T1000 (cell line): ENCODE results near the gene NTM.

Source experiments
- DNase-seq: peaks from one replicate; lab custom pipeline; 2025; ENCODE audit warnings: mixed read lengths; lab: John Stamatoyannopoulos, UW

Gene NTM

DNA sequence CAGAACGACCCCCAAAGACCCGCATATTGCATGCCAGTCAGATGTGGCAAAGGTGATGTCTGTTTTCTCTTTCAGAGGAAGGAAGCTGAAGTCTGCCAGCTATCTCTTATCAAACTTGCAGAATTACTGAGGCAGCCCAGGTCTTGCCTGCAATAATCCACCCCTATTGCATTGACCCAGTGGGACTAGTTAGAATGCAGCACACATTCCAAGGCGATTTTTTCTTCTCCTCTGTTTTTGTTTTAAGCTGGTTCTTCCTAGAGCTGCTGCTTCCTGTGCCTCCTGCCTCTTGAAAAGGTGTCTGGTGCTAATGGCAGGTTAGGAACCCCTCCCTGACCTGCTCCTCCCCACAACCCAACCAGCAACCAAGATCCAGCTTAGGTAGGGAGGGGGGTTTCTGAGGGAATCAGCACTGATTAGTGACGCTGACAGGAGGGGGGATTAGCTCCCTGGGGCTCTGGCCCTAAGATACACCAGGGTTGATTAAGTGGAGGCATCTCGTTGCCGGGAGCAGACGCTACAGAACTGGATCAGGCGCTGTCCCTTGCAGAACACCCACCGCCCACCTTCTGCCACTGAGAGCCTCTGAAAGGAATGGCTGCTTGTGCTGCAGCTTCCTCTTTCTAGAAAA, 2.8 kb downstream of the NTM start:
- DNase-seq = no peak

DNA sequence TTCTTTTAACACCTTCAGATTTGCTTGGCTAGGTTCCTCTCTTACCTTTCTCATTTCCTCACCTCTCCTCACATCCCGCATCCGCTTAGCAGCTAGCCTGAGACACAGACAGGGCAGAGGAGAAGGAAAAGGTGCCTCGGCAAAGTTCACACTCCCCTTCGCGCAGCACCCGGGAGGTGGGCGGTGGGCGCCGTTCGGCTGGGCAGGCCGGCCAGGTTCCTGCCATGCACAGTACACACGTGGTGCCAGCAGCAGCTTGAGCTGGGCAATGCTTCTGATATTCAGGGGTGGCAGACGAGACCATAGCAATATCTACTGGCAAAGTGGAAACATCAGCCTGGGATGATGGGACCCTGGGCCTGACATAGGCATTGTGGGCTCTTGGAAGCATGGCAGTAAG, 3.3 kb downstream of the NTM start:
- DNase-seq = no peak

DNA sequence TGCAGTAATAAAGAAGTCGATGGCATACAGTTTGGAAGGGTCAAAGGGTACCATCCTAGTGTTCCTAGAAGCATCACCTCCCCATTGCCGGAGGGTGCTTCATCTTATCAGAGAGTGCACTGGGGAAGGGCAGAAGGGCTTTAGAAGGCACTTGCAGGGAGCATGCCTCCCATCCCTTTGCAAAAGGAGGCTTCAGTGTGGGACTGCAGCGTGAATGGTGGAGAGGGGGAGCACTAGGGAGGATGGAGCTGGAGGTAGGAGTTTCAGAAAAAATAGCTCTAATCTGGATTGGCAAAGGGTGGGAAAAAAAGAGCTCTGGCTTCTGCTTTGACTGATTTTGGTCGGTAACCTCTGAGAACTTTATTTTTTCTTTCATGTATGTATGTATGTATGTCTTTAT, 5.0 kb downstream of the NTM start:
- no peak for DNase-seq

DNA sequence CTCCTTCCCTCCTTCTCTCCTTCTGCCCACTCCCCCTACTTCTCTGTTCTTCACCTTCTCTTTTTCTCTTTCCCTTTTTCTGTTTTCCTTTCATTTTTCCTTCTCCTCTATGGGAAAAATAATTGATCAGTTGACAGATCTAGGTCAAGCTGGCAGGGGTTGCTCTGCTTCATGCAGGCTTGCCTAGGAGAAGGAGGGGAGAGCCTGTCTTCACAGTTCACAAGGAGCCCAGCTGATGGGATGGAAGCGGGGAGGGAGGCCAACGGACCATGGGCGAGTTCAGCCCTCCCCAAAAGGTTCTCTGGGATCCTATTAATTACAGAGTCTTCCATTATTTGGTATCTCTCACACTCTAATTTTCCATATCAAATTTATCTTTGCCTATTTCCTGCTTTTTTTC, 5.5 kb downstream of the NTM start:
- DNase-seq = no peak

DNA sequence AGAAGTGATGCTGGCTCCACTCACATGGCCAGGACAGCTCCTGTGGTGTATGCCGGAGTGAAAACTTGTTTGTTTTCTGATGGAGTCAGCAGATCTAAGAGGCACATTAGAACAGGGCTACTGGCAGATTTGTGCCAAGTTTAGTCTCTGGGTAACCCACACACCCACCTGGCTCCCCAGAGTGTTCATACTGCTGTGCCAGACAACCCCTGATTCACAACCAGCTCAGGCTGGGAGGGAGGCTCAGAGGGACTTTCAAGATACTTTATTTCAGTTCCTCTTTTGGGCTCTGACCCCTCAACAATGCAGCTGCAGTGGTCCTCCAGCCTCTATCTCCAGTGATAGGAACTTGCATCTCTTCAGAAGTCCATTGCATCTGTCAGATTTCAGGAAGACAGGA, 8.5 kb downstream of the NTM start:
- DNase-seq = no peak

DNA sequence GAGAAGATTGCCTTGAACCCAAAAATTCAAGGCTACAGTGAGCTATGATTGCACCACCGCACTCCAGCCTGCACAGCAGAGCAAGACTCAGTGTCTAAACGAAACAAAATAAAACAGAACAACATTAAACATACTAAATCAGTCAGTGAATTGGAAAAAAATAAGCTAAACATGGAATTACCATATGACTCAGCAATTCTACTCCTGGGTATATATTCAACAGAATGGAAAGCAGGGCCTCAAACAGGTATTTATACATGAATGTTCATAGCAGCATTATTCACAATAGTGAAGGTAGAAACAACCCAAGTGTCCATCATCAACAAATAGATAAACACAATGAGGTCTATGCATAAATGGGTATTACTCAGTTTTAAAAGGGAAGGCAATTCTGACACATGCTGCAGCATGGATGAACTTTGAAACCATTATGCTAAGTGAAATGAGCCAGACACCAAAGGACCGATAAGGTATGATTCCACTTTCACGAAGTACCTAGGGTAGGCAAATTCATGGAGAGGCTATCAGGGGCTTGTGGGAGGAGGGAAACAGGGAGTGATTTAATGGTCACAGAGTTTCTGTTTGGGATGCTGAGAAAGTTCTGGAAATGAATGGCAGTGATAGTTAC, 15.5 kb downstream of the NTM start:
- DNase-seq = no peak

DNA sequence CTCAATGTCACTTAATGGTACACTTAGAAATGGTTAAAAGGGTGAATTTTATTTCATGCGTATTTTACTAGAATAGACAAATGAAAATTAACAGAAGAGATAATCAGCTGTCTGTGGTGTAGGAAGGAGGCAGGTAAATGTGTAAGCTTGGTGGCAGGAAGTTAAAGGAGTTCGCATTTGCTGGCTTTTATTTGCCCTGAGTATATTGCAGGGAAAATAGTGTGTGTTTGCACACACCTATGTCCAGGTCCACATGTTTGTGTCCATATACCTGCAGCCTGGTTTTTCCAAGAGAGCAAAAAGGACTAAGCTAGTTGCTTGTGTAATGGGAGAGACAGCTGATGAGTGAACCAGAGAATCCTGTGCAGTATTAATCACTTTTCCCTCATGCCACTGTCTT, 16.0 kb downstream of the NTM start:
- DNase-seq = no peak

DNA sequence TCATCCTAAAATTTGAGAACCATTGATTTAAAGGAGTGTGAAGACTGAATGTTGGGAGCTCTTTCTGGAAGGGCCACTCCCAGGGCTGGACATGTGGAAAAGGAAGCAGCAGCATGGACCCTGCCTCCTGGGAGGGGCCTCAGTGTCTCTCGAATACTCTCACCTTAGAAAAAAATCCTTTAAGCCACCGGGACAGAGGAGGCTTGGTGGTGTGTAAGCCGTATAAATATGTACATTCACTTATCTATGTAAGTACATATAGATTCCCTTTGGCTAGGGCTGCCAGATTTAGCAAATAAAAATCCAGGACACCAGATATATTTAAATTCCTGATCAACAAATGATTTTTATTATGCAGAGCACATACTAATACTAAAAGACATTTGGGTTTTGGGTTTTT, 17.6 kb downstream of the NTM start:
- DNase-seq = no peak

DNA sequence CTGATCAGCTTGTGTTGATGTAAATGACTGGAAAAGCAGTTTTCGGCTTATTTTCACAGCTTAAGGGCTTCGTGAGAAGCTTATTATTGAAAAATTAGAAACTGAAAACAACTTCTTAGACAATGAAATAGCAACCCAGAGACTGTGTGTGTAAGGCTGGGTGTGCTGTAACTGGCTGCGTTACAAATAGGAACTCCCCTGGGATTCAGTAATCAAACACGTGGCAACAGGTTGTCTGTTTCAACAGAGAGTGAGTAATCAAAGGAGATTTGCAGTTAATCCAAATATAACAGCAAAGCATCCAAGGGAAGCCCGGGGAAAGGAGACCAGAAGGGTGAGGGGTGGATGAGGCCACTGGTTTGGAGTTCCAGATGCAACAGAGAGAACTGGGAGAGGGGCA, 19.2 kb downstream of the NTM start:
- DNase-seq = no peak

DNA sequence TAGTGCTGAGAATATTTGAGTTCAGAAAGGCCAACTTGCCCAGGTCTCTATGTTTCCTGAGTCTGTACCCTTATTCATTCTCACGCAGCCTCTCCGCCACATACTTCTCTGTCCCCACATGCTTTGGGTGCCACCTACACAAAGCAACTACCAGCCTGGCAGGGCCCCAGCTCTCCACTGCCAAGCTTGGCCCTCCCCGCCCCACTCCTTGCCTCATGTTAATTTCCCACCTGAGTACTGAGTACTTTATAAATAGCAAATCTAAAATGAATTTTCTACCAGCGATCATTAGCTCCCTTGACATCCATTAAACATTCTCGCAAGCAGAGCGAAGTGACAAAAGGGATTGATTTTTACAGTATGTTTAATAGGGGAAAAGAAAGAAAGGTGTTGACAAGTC, 20.8 kb downstream of the NTM start:
- DNase-seq = no peak

DNA sequence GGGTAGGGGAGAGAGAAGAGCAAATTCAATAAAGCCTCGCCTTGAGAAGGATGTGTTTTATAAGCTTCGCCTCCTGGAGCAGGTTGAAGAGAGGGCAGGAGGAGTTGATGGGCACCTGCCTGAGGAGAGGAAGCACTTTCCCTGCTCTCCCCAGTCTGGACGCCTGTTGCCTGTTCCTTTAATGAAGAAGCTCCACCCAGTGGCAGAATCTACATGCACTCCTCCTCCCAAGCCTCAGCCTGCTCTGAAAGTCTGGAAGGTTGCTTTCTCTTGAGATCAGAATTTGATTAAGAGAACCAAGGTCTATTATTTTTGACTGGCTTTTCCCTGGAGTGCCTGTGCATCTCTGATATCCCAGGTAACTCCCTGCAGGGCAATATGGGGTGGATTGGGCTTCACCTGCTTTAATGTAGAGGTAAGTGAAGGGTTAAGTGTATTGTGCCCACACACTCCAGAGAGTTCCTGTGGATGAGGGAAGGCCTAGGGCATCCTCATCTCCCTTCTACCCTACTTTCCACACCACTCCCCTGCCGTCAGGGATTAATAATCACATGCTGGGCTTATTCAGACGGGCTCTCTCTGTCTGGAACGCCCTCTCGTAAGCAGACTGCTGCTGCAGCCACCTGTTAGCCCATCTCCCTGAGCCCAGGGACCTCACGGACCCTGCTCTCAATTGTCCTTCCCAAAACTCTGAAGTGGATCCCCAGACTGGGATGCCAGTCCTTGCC, 22.3 kb downstream of the NTM start:
- DNase-seq = no peak

DNA sequence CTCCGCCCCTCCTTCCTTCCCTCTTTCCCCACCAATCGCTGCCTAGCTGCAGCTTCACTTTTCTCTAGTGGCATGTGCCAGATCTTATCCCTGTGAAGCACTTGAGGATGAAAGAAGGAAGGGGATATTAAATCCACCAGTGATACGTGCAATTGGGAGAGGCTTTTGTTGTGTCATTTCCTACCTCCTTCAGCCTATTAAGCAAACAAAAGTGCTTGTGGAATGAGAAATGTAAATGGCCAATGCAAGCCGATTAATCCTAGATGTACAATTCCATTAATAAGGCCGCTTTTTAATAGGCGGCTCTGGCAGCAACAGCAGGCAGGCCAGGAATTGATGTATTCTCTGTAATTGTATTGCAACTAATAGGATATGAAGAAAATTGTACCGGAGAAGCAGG, 23.3 kb downstream of the NTM start:
- no peak for DNase-seq

DNA sequence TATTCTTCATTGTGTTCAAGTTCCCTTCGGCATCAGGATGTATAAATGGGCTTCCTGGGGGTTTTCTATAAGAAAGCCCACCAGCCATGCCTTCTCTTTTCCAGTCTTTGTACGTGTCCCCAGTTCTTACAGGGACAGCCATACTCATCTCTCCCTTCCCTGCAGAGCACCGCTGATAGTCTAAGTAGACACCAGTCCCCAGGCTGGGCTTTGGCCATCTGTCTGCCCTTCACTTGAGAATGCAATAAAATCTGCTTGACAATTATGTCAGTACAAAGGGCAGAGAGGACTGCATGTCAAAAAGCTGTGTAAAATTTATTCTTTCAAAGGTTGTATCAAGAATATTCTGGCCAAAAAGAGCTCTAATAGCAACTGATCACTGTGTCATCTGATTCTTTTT, 27.3 kb downstream of the NTM start:
- no peak for DNase-seq

DNA sequence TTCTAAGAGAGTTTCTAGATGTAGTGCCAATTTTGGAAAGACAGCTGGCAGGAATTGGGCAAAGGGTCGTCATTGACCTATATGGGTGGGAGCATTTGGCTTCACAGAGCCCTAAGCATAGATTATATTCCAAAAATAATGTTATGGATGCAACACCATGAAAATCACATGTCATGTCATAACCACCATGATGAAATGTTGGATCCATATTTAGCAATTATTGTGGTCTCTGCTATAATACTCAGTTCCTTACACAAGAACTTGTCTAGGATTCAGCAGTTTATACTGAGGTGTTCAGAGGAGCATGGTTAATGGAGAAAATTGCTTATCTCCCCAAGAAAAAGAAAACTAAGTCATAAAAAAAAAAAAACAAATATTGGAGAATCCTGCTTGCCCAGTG, 31.6 kb downstream of the NTM start:
- DNase-seq = no peak

DNA sequence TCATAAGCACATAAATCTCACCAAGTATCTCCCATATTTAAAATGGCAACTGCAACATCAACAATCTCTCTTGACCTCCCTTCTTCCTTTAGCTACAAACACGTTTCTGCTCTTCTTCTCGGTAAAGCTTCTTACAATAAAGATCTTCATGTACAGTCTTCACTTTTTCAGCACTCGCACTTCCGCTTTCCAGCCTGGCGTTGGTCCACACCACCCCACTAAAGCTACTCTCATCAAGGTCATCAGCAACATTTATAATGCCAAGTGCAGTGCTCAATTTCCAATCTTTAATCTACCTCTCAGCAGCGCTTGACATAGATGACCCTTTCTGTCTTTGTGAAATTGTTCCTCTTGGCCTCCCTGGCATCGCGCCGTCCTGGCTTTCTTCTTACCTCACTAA, 33.6 kb downstream of the NTM start:
- no peak for DNase-seq

DNA sequence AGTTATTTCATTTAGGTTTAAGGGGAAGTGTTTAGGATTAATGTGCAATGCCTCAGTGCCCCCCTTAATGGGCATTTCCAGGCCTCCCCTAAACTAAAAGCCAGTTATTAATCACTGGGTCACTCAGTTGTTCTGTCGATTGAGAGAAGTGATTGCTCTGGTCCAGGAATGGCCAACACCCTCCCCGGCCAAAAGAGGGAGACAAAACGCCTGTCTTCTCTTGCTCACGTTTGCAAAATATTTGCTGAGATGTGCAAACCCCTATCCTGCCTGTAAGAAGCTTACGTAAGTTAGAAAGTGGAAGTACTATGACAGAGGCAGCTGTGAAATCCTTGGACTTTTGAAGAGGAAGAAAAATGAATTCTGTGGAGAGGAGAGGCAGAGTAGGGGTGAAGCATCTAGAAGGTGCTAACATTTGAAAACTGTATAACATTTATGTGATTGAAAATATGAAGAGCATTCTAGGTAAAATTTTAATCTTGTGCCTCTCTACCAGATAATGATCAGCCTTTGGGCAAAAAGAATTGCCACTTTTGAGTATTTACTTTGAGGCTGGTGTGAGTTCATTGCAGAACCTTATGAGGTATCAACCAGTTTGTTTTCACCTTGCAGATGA, 37.7 kb downstream of the NTM start:
- no peak for DNase-seq

DNA sequence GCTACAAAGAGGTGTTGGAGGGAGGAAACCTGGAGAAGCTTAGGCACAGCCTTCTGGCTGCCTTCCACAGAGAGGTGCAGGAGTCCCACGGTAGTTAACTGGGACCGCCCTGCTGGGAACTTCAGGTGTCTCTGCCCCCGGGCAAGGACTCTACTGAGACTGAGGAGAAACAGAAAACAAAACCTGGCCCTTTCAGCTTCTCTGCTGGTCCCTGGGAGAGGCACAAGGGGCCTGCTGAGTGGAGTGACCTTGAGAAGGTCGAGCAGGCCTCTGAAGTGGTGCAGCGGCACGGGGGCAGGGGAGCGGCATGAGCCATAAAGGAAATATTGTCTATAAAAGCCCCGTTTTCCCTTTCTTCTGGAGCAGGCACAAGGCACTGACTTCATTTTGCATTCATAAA, 38.9 kb downstream of the NTM start:
- no peak for DNase-seq

DNA sequence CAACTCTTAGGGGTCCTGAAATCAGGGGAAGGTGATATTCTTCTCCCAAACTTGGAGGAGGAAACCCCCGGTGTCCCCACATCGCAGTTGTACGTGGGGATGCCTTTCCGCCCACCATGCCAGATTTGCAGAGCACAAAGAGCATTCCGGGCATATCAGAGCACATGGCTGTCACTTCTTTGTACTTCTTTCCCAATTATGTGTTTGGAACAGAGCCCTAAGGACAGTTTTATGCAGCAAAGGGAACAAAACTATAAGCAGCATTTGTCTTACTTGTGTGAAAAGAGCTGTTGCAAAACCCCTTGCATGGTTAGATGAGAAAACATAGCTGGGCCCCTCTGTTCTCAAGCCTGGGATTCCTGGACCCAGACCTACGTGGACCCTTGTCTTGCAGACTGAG, 41.2 kb downstream of the NTM start:
- no peak for DNase-seq

DNA sequence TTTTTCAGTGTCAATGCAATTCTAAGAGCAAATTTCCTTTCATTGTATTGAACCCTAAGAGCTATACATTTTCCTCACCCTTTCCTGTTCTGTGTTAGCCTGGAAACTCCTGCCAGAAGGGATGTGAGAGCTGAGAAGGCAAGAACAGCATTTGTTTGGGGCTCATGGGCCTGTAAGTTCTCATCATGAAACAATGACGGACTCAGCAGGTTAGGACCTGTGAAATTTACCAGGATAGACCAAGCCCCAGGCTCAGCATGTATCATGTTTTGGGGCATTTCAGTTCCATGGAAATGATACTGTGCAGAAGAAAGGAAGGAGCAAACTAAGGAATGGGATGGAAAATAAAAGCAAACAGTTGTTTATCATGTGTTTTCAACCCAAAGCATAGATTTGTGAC, 41.6 kb downstream of the NTM start:
- DNase-seq = no peak

DNA sequence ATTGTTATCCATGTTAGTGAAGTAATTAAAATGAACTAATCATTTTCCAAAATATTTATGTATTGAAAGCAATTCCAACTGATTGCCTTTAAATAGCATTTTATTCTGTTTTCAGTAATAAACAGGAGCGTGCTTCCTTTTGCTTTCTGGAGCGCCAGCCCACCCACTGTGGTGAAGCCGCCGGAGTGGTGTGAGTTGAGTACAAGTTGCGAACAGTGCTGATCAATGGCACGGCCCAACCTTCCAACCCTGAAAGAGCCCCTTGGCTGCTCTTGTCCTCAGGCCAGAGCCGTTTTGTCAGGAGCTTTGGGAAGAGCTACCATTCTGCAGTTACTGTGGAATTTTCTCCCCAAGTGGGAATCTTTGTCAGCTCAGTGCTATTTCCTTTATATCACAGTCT, 42.8 kb downstream of the NTM start:
- DNase-seq = no peak

DNA sequence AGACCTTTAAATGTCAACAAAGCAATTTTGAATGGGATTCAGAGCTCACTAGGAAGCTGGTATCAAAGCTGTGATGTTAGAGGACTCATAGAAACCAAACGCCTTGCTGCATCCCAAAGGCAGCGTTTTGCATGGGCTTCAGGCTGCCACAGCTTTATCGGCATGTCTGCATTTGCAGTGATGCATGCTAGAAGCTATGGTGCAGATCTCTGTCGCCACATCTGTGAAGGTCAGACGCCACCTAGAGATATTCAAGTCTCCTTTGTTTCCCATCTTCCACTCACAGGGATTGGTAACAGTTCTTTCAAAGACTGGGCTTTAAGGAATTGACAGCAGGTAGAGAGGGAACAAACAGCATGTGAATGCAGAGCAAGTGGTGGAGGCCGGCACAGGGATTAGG, 47.8 kb downstream of the NTM start:
- DNase-seq = no peak

DNA sequence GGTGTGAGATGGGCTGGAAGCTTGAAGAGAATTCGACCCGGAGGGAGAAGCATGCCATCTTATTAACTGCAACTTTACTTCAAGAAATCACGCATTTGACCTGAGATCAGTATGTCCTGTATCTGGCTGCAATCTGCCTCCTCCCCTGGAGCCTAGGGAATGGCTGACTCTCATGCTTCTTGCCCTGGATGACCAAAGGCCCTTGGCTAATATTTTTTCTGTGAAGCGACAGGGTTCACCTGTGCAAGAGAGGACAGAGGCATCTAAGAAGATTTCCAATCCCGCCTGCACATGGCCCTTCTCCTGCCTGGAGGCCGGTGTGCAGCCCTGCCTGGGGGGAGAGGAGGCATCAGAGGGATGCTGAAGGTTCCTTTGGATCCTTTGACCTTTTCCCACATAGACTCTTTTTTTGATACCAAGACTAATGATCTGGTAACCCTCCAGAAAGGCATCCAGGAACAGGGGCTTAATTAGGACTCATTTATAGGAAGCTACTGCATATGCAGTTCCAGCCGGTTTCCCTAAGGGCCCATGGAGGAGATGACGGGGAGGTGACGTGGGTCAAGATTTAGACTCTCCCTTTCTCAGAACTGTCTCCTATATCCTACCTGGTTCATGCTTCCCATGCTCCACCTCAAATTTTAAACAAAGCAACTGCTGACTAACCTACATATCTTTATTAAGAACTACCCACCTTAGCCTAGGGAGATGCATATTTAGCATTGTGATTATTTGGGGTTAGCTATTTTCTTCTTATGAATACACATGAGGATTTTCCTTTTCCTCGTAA, 50.8 kb downstream of the NTM start:
- DNase-seq = no peak

DNA sequence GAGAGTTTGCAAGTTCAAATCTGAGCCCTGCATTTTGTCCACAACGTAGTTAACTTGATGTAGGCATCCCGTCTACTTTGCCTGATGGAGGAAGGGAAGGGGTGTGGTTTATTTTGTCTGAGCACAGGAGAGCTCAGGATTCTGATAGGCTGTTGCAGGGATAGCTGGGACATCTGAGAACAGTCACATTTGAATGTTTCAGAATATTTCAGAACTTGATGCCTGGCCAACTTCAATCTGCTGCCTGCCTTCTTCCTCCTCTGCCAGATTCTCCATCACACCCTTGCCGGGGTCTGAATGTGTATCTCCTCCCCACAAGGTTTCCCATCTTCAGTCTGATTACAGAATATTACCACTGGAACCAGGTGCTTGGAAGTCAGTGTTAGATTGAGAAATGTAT, 51.6 kb downstream of the NTM start:
- no peak for DNase-seq
